GM12892 (cell line): ENCODE measurements around the gene YOD1.

Experiments used
- POLR2A ChIP-seq: IDR thresholded peaks from 2 replicates; pipeline ENCODE4 v1.6.1; 2011; ENCODE audit warnings: low read depth, low read length, control low read depth
- POLR2AphosphoS5 ChIP-seq: IDR thresholded peaks from 2 replicates; pipeline ENCODE4 v1.6.1; 2011; ENCODE audit warnings: low read depth, low read length, control low read depth
- TAF1 ChIP-seq: IDR thresholded peaks from 2 replicates; pipeline ENCODE4 v1.6.1; 2011; ENCODE audit warnings: low read depth, mild to moderate bottlenecking, control low read depth, low read length, borderline replicate concordance

DNA sequence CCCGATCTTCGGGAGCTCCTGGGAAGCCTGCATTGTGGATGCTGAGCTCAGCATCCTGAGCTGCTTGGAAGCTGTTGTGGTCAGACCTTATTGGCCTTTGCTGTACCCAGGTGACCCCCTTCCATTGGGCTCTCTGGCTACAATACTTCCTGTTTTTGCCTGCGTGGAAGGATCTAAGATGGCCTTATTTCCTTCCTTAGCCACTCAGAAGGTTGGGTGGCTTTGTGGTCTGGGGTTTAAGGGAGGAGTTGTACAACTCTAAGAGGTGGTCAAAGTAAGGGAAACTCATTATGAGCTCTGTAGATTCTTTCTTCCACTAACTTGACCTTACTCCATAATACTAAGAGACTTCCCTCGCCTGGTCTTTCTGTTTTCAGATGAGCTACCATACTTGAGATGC is 19.8 kb upstream of the YOD1 start:
- TF ChIP-seq POLR2A (no peak), POLR2AphosphoS5 (no peak), TAF1 (no peak)
